Measurements from ENCODE around the gene FPR2. TPM values are rescaled to one million over a fixed set of nuclear protein-coding genes. Genes with fewer than 3 reads are reported as not detected.

Gene FPR2
- total RNA-seq, 4 donors from 2014 or later, result 0.26 to 1.00 TPM; not detected in 2

DNA sequence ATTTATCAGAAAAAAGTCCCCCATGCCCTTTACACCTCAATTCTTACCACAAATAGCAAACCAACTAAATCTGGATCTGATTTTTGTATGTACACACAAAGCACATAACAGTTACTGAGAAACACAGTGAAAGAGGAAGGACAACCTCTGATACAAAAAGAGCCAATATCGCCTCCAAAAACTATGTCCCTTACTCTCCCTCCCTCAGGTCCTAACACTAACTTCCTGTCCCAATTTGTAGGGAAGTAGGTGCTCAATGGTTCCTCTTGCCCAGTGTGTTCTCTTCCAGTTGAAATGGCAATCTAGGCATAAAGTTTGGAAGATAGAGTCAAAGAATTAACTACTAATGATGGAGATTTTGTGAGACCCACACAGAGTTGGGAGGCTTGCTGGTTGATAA is 18.2 kb downstream of the FPR2 start:
- no peak overlapping the region for H3K27ac ChIP-seq
- TF ChIP-seq CTCF (IDR thresholded peaks at IDR 0.05 in 4 of 5, conservative IDR thresholded peaks at IDR 0.05 in 1 of 5) (no peak), POLR2A (IDR thresholded peaks at IDR 0.05) (no peak)
- ATAC-seq (no peak), DNase-seq (no peak)
- in situ Hi-C loops (cut with MboI; ENCODE audit: low sequenced_read_pairs in 4 of 4) (no loop called here), intact Hi-C loops (cut with DNase I; ENCODE audit: low total_unique reads) (loop anchor here (2.0 to 10.0 kb wide), 2 partner anchors 114 to 306 kb away; no protein-coding TSS in a partner anchor)
- H3K4me3 ChIP-seq, result no peak overlapping the region
- no peaks in the 10 kb centered on the region for H3K36me3 ChIP-seq
- H3K9me3 ChIP-seq, result no peaks in the 10 kb centered on the region
- H3K4me1 ChIP-seq, result no peaks in the 10 kb centered on the region
- H3K27me3 ChIP-seq, result no peaks in the 10 kb centered on the region

DNA sequence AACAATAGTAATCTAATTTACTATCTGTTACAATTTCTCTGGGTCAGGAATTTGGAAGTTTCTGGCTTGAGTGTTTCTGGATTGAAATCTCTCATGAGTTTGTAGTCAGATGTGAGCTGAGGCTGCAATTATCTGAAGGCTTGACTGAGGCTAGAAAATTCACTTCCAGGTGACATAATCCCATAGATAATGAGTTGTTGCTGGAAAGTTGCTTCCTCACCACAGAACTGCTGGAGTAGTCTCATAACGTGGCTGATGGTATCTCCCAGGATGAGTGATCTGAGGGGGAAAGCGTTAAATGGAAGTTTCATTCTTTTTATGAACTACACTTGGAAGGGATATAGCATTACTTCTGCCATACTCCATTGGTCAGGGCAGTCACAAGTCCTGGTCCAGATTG is 18.7 kb downstream of the FPR2 start:
- Histone ChIP-seq H3K36me3 (no peaks in the 10 kb centered on the region), H3K4me3 (no peak overlapping the region), H3K27ac (no peak overlapping the region), H3K4me1 (no peaks in the 10 kb centered on the region), H3K27me3 (no peaks in the 10 kb centered on the region), H3K9me3 (no peaks in the 10 kb centered on the region)
- DNase-seq, result no peak
- in situ Hi-C loops (cut with MboI; ENCODE audit: low sequenced_read_pairs in 4 of 4) (no loop called here), intact Hi-C loops (cut with DNase I; ENCODE audit: low total_unique reads) (loop anchor here (2.0 to 10.0 kb wide), 2 partner anchors 115 to 307 kb away; no protein-coding TSS in a partner anchor)
- TF ChIP-seq CTCF (IDR thresholded peaks at IDR 0.05 in 4 of 5, conservative IDR thresholded peaks at IDR 0.05 in 1 of 5) (no peak), POLR2A (IDR thresholded peaks at IDR 0.05) (no peak)
- ATAC-seq, result no peak

DNA sequence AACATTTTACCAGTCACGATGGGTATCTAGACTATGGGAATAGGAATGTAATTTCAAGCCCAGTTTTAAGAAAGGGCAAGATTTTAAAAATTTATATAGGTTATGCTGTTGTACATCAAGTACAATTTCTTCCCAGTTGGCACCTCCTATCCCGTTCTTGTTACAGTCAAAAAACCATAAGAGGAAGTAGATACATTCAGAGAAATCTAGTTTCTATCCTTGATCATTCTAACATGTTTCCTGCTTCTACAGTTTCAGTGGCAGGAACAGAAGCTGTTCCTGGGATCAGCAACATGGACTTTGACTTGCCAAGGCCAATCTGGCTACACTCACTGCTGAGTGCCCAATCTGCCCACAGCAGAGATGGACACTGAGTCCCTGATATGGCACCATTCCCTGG is 19.3 kb downstream of the FPR2 start:
- in situ Hi-C loops (cut with MboI; ENCODE audit: low sequenced_read_pairs in 4 of 4), result no loop called here
- TF ChIP-seq POLR2A (IDR thresholded peaks at IDR 0.05), result no peak
- TF ChIP-seq CTCF (IDR thresholded peaks at IDR 0.05 in 4 of 5, conservative IDR thresholded peaks at IDR 0.05 in 1 of 5), result no peak
- no peaks in the 10 kb centered on the region for H3K9me3 ChIP-seq
- no peak overlapping the region for H3K27ac ChIP-seq
- H3K4me3 ChIP-seq, result no peak overlapping the region
- DNase-seq, result no peak
- H3K27me3 ChIP-seq, result no peaks in the 10 kb centered on the region
- no peaks in the 10 kb centered on the region for H3K36me3 ChIP-seq
- intact Hi-C loops (cut with DNase I; ENCODE audit: low total_unique reads), result no loop called here
- no peaks in the 10 kb centered on the region for H3K4me1 ChIP-seq
- ATAC-seq, result no peak

DNA sequence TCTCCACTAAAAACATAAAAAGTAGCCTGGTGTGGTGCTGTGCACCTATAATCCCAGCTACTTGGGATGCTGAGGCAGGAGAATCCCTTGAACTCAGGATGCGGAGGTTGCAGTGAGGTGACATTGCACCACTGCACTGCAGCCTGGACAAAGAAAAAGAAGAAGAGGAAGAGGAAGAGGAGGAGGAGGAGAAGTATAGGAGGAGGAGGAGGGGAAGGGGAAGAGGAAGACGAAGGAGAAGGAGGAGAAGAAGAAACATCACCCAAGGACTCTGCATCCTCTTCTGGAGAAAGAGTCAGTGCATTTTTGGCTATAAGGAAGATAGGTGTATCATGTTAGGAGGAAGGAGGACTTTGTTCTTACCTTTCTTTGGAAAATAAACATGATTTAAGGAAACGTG is 21.0 kb downstream of the FPR2 start:
- no peaks in the 10 kb centered on the region for H3K9me3 ChIP-seq
- intact Hi-C loops (cut with DNase I; ENCODE audit: low total_unique reads), result no loop called here
- no peak overlapping the region for H3K27ac ChIP-seq
- in situ Hi-C loops (cut with MboI; ENCODE audit: low sequenced_read_pairs in 4 of 4), result no loop called here
- H3K4me1 ChIP-seq, result no peaks in the 10 kb centered on the region
- ATAC-seq (no peak), DNase-seq (no peak)
- H3K4me3 ChIP-seq, result no peak overlapping the region
- H3K36me3 ChIP-seq, result no peaks in the 10 kb centered on the region
- TF ChIP-seq POLR2A (IDR thresholded peaks at IDR 0.05), result no peak
- no peak for TF ChIP-seq CTCF (IDR thresholded peaks at IDR 0.05 in 4 of 5, conservative IDR thresholded peaks at IDR 0.05 in 1 of 5)
- no peaks in the 10 kb centered on the region for H3K27me3 ChIP-seq

DNA sequence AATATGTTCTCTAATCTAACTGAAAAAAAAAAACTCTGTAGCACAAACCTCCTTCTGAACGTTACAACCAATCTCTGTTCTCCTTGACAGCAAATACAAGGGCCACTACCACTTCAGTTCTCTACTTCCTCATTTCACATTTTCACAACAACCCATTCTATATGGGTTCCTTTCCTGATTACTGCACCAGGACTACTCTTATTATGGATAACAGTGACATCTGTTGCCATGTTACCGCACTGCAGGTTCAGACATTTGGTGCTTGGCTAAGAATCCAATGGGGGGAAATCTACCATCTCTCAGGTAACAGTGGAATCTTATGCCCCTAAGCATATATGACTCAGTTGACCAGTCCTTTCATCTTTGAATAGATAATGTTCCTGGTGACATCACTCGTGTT is 22.4 kb downstream of the FPR2 start:
- no peak overlapping the region for H3K27ac ChIP-seq
- intact Hi-C loops (cut with DNase I; ENCODE audit: low total_unique reads) (no loop called here), in situ Hi-C loops (cut with MboI; ENCODE audit: low sequenced_read_pairs in 4 of 4) (no loop called here)
- no peak for TF ChIP-seq POLR2A (IDR thresholded peaks at IDR 0.05)
- TF ChIP-seq CTCF (IDR thresholded peaks at IDR 0.05 in 4 of 5, conservative IDR thresholded peaks at IDR 0.05 in 1 of 5), result no peak
- H3K36me3 ChIP-seq, result no peaks in the 10 kb centered on the region
- H3K4me1 ChIP-seq, result no peaks in the 10 kb centered on the region
- H3K9me3 ChIP-seq, result no peaks in the 10 kb centered on the region
- H3K4me3 ChIP-seq, result no peak overlapping the region
- no peak for ATAC-seq
- DNase-seq, result no peak
- H3K27me3 ChIP-seq, result no peaks in the 10 kb centered on the region
